KOPT-K1 (cell line): ENCODE results near the gene IL36RN.

ENCODE experiments used
- H3K27ac ChIP-seq: fragments of 200-600 bp; sonication (generic); 2 replicates; pipeline ENCODE4 v1.5.1; 2016; ENCODE audit warnings: antibody characterized with exemption, mild to moderate bottlenecking, low read depth, low read length; ENCODE audit not compliant: poor library complexity, severe bottlenecking
- H3K36me3 ChIP-seq: fragments of 200-600 bp; sonication (generic); 2 replicates; pipeline ENCODE4 v1.5.1; 2017; ENCODE audit warnings: antibody characterized with exemption, mild to moderate bottlenecking, low read length, moderate library complexity; ENCODE audit not compliant: insufficient read depth
- H3K9me3 ChIP-seq: fragments of 200-600 bp; sonication (generic); 2 replicates; pipeline ENCODE4 v1.5.1; 2017; ENCODE audit warnings: antibody characterized with exemption, low read length, mild to moderate bottlenecking; ENCODE audit not compliant: insufficient read depth, poor library complexity, severe bottlenecking

Gene IL36RN

GRCh38 chr2:113032737-113033136, 26.3 kb upstream of the IL36RN start:
- no peak overlapping the region for H3K27ac ChIP-seq
- H3K36me3 ChIP-seq: no peaks in the 10 kb centered on the region
- no peaks in the 10 kb centered on the region for H3K9me3 ChIP-seq

- Histone ChIP-seq H3K36me3 (no peaks in the 10 kb centered on the region), H3K9me3 (no peaks in the 10 kb centered on the region), H3K27ac (no peak overlapping the region)
Observed at GRCh38 chr2:113034016-113034415, 25.0 kb upstream of the IL36RN start.

GRCh38 chr2:113036763-113037162, 22.2 kb upstream of the IL36RN start:
- Histone ChIP-seq H3K36me3 (no peaks in the 10 kb centered on the region), H3K27ac (no peak overlapping the region)

GRCh38 chr2:113038291-113038690, 20.7 kb upstream of the IL36RN start:
- H3K27ac ChIP-seq: no peak overlapping the region
- no peaks in the 10 kb centered on the region for H3K9me3 ChIP-seq
- no peaks in the 10 kb centered on the region for H3K36me3 ChIP-seq

More at GRCh38 chr2:113036763-113037162, 22.2 kb upstream of the IL36RN start:
- H3K9me3 ChIP-seq: no peaks in the 10 kb centered on the region

GRCh38 chr2:113039158-113039557, 19.8 kb upstream of the IL36RN start:
- Histone ChIP-seq H3K27ac (no peak overlapping the region), H3K36me3 (no peaks in the 10 kb centered on the region), H3K9me3 (no peaks in the 10 kb centered on the region)

GRCh38 chr2:113039719-113040118, 19.3 kb upstream of the IL36RN start:
- no peaks in the 10 kb centered on the region for H3K36me3 ChIP-seq
- no peaks in the 10 kb centered on the region for H3K9me3 ChIP-seq

GRCh38 chr2:113041871-113042270, 17.1 kb upstream of the IL36RN start:
- Histone ChIP-seq H3K9me3 (no peaks in the 10 kb centered on the region), H3K36me3 (no peaks in the 10 kb centered on the region), H3K27ac (no peak overlapping the region)

More at GRCh38 chr2:113039719-113040118, 19.3 kb upstream of the IL36RN start:
- H3K27ac ChIP-seq: no peak overlapping the region

- Histone ChIP-seq H3K27ac (no peak overlapping the region), H3K9me3 (no peaks in the 10 kb centered on the region), H3K36me3 (no peaks in the 10 kb centered on the region)
Observed at GRCh38 chr2:113046465-113046864, 12.5 kb upstream of the IL36RN start.

- Histone ChIP-seq H3K36me3 (no peaks in the 10 kb centered on the region), H3K27ac (no peak overlapping the region), H3K9me3 (peaks cover 28% of the 10 kb centered on the region)
Observed at GRCh38 chr2:113050921-113051895, 7.8 kb upstream of the IL36RN start.

GRCh38 chr2:113052396-113052917, 6.5 kb upstream of the IL36RN start, which contains the start of gene IL36B:
Gene IL36B, minus strand, starts transcription at chr2:113052867.
- Histone ChIP-seq H3K27ac (no peak within 1 kb of the TSS), H3K36me3 (no peaks in the 10 kb centered on the region), H3K9me3 (peaks cover 33% of the 10 kb centered on the region)

GRCh38 chr2:113053666-113054065, 5.3 kb upstream of the IL36RN start:
- no peak overlapping the region for H3K27ac ChIP-seq
- no peaks in the 10 kb centered on the region for H3K36me3 ChIP-seq
- peaks cover 33% of the 10 kb centered on the region for H3K9me3 ChIP-seq

GRCh38 chr2:113054066-113054465, 4.9 kb upstream of the IL36RN start:
- no peaks in the 10 kb centered on the region for H3K36me3 ChIP-seq
- H3K9me3 ChIP-seq: peaks cover 33% of the 10 kb centered on the region
- H3K27ac ChIP-seq: no peak overlapping the region

GRCh38 chr2:113056521-113056920, 2.5 kb upstream of the IL36RN start:
- Histone ChIP-seq H3K36me3 (no peaks in the 10 kb centered on the region), H3K9me3 (peaks cover 33% of the 10 kb centered on the region), H3K27ac (no peak overlapping the region)

- Histone ChIP-seq H3K36me3 (no peaks in the 10 kb centered on the region), H3K27ac (no peak overlapping the region), H3K9me3 (peaks cover 33% of the 10 kb centered on the region)
Observed at GRCh38 chr2:113057117-113057516, 1.9 kb upstream of the IL36RN start.

- peaks cover 31% of the 10 kb centered on the region for H3K9me3 ChIP-seq
- H3K36me3 ChIP-seq: no peaks in the 10 kb centered on the region
- H3K27ac ChIP-seq: no peak overlapping the region
Observed at GRCh38 chr2:113058411-113058994, 495 bp upstream of the IL36RN start.
